HG02763 (cell line): ENCODE data around the gene DCAF7.

Experiments used
- ATAC-seq: cut with Tn5 transposase; IDR thresholded peaks from one replicate; pipeline ENCODE4 v1.9.1; 2021; ENCODE audit warnings: mild to moderate bottlenecking, moderate library complexity; ENCODE audit not compliant: unreplicated experiment

Gene DCAF7

DNA sequence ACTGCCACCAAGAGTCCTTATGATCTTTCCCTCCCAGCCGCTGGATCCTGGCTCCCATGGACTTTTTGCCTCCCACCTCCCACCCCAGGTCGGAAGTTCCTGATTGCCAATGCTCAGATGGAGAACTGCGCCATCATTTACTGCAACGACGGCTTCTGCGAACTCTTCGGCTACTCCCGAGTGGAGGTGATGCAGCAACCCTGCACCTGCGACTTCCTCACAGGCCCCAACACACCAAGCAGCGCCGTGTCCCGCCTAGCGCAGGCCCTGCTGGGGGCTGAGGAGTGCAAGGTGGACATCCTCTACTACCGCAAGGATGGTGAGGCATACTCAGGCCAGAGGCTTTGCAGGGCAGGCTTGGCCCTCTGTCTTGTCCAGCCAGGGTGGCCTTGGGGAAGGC, 26.2 kb upstream of the DCAF7 start:
- ATAC-seq, result no peak

DNA sequence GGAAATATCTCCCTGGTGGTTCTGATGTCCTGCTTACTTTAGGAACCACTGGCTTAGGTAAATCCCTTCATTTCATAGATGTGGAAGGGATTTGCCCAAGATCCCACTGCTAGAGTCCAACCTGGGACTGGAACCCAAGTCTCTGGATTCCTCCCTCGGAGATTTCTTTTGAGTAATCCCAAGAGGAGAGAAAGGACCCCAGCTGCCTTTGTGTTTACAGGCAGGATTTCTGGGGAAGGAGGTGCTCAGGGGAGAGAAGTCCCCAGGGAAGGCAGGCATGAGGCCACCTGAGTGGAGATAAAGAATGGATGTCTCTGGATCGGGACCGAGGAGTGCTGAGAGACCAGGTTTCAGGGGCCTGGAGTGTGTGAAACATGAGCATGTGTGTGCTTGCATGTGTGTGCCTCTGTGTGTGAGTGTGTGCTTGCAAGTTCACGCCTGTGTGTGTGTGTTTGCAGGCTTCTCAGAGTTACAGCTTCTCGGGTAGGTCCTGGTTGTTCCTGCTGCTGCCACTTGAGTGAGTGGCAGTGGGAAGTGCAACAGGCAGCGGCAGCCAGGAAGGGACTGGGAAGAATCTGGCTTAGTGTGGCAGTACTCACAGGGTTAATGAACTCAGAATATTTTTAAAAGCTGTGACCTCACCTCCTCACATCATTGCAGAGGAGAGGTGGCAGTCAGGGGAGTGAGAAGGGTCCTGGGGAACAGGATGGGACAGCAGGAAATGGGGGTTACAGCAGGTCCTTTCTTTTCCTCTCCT, 24.9 kb upstream of the DCAF7 start:
- ATAC-seq, result no peak

DNA sequence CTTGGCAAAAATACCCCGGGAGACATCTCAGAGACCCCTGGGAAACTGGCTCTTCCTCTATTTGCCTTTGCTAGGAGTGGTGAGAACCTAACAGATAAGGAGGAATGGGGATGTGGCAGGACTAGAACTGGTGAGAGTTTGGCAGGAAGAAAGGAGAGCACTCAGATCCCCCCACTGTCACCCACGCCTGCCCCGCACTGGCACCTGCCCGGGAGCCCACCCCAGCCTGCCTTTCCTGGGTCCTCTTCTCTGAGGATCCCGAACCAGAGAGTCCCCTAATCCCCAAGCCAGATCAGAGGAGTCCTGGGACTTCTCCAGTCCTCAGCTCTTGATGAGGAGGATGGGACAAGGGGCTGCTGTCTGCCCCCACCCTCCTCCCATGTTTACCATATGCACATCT, 23.4 kb upstream of the DCAF7 start:
- ATAC-seq, result no peak

DNA sequence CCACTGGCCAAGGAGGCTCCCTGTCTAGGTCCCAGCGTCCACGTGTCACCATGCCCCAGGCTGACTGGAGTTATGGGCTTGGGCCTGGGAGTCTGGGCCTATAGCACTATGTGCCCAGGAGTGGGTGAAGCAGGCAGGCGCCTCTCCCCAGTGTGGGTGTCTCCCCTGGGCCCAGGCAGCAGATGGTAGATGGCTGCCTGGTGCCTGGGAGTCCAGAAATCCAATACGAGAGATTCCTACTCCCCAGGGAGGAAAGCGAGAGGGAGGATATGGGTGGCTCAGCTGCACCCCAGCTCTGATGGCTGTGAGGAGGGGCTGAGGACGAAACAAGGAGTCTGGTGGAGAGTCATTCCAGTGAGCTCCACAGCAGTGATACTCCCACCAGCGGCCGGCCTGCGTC, 22.1 kb upstream of the DCAF7 start:
- no peak for ATAC-seq

DNA sequence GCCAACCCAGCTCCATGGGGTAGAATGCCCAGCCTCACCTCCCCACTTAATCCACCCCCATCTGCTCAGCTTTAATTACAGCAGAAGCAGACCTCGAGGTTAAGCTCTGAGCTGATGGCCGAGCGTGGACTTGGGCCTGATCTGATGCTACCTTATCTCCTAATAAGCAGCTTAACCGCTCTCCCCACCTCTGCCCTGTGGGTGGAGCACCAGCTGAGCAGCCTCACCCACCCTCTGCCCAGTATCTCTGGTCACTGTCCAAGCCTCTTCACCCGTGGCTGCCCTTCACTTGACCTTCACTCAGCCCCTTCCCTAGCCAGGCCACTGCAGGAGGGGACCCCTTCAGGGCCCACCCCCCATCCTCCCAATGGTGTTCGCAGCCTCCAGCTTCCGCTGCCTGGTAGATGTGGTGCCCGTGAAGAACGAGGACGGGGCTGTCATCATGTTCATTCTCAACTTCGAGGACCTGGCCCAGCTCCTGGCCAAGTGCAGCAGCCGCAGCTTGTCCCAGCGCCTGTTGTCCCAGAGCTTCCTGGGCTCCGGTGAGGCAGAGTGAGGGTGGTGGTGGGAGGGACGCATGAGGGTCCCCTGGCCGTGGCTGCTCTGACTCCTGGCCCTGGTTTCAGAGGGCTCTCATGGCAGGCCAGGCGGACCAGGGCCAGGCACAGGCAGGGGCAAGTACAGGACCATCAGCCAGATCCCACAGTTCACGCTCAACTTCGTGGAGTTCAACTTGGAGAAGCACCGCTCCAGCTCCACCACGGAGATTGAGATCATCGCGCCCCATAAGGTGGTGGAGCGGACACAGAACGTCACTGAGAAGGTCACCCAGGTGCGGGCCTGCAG, 20.3 kb upstream of the DCAF7 start:
- no peak for ATAC-seq

DNA sequence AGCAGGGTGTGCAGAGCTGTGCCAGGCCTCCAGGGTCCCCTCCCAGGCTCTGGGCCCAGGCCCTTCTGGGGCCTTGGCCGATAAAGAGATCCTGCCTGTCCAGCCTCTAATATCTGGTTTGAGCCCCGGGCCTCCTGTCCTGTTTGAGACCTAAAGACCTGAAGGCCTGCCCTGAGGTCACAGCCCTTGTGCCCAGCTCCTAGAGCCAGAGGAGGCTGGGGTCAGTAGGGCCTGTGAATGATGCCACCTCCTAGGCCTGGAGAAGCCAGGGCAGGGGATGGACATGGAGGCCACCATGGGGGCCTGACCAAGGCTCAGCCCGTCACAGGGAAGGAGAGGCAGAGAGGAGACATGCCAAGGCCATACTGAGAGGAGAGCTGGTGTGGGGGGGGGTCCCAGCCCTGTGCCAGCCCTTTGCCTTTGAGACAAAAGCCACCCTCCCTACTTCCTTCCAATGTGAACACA, 19.7 kb upstream of the DCAF7 start:
- no peak for ATAC-seq

DNA sequence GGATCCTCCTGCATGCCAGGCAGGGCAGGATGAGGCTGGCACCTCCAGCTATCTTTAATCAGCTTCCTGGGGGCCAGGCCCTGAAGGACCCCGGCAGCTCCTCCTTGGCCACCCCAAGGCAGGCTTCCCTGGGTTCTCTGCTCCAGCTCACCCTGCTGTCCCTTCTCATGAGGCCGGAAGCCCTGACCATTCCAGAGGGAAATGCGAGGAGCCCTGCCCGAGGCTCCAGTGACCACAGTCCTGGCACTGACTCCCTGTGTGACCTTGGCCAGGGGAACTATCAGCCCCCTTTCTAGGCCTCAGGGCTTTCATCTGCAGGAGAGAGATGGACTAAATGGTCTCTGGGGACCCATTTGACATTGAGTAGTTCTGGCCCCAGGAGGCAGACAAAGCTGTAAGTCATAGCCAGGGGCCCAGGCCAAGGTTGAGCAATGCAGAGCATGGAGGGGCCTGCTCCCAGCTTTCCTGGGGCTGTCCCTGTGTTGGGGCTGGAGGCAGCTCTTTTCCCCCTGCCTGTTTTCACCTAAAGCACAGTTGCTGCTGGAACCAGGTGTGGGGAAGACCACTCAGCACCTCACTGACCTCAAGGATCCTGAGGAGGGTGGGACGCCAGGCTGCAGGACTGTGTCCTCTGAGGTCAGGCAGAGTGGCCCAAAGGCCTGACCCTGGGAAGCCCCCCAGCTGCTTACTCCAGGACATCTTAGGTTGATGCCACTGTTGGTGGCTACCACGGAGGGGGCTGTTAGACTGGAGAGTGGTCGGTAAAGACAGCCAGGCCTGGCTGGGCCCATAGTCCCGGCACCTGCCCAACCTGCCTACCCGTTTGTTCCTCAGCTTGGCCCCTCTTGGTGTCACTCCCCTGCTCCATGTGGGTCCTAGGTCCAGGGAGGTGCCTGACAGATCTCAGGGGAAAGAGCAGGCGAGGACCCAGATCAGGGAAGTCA, 19.0 kb upstream of the DCAF7 start:
- no peak for ATAC-seq

DNA sequence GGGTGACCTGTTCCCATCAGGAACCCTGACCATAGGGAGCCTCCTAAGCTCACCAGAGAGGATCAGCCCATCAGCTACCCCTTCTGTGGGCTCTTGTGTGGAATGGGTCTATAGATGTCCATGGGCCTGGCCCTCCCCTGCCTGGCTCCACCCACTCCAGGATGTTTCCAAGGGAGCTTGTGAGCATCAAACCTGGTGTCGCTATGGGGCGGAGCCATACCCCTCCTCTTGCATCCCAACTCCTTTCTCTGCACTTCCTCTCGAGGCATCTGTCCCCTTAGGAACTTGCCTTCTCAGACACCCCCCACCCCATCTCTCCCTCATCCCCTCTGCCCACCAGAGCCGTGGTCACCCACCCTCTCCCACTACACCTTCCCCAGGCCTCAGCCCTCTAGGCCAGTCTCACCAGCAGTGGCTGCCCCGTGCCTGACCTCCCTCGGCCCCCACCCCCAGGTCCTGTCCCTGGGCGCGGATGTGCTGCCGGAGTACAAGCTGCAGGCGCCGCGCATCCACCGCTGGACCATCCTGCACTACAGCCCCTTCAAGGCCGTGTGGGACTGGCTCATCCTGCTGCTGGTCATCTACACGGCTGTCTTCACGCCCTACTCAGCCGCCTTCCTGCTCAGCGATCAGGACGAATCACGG, 16.7 kb upstream of the DCAF7 start:
- ATAC-seq, result no peak

DNA sequence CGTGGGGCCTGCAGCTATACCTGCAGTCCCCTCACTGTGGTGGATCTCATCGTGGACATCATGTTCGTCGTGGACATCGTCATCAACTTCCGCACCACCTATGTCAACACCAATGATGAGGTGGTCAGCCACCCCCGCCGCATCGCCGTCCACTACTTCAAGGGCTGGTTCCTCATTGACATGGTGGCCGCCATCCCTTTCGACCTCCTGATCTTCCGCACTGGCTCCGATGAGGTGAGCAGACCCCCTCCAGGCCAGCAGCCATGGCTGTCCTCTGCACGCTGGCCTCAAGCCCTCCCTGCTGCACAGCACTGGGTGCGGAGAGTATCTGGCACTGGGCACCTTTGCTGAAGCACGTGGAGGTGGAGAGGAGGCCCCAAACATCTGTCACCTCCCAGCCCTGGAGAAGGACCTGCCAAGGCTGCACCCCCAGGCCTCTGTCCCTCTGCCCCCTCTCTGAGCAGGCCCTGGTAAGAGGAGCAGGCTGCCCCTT, 16.2 kb upstream of the DCAF7 start:
- ATAC-seq, result no peak

DNA sequence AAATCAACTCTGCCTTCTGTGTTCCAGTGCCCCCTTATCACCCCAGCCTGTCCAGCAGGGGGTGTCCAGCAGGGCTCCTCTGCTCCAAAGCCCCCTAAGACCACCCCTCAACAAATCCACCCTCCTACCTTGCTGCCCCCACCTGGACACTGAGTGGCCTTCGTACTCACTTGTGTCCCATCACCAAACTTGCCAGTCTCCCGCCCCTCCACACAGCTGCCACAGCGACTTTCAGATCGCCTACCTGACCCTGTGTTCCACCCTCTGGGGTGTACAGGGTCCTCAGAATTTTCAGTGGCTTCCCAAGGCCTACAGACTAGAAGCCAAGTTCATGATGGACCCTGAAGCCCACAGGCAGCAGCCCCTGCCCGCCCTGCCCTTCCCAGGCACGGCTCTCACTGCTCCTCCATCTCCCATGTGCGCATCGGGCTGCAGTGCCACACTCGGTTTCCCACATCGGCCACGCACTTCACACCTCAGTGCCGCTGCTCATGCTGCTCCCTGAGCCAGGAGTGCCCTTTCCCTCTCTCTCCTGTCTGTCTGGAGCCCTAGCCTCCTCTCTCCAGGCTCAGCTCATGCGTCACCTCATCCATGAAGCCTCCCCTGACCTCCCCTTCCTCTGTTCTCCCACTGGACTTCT, 15.3 kb upstream of the DCAF7 start:
- ATAC-seq, result no peak

DNA sequence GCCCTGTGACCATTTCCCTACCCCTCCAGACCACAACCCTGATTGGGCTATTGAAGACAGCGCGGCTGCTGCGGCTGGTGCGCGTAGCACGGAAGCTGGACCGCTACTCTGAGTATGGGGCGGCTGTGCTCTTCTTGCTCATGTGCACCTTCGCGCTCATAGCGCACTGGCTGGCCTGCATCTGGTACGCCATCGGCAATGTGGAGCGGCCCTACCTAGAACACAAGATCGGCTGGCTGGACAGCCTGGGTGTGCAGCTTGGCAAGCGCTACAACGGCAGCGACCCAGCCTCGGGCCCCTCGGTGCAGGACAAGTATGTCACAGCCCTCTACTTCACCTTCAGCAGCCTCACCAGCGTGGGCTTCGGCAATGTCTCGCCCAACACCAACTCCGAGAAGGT, 14.6 kb upstream of the DCAF7 start:
- no peak for ATAC-seq

DNA sequence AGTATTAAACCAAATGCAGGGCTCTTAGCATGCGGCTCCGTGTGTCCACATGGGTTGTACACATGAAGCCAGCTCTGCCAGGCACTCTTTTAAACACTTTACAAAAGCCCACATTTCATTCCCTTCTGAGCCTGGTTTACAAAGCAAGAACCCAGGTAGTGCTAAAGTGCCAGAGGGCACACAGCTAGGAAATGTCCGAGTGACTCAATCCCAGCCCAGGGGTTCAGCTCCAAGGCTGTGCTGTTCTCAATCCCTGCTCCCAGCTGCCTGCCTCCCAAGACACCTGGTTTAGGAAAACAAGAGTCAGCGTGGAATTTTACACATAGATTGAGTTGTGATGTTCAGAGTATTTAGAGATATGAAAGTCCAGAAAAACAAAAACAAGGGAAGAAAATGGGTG, 13.3 kb upstream of the DCAF7 start:
- ATAC-seq, result no peak

DNA sequence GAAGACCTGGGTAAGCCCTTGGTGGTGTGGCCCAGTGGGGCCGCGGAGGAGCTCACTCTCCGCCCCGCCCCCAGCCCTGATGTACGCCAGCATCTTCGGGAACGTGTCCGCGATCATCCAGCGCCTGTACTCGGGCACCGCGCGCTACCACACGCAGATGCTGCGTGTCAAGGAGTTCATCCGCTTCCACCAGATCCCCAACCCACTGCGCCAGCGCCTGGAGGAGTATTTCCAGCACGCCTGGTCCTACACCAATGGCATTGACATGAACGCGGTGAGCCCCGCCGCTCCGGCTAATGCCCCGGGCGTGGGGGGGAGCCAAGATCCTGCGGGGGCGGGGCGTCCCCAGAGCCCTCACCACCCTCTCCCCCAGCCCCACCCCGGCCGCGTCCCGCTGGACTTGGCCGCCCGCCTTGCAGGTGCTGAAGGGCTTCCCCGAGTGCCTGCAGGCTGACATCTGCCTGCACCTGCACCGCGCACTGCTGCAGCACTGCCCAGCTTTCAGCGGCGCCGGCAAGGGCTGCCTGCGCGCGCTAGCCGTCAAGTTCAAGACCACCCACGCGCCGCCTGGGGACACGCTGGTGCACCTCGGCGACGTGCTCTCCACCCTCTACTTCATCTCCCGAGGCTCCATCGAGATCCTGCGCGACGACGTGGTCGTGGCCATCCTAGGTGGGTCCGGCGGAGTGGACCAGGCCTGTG, 12.1 kb upstream of the DCAF7 start:
- no peak for ATAC-seq

DNA sequence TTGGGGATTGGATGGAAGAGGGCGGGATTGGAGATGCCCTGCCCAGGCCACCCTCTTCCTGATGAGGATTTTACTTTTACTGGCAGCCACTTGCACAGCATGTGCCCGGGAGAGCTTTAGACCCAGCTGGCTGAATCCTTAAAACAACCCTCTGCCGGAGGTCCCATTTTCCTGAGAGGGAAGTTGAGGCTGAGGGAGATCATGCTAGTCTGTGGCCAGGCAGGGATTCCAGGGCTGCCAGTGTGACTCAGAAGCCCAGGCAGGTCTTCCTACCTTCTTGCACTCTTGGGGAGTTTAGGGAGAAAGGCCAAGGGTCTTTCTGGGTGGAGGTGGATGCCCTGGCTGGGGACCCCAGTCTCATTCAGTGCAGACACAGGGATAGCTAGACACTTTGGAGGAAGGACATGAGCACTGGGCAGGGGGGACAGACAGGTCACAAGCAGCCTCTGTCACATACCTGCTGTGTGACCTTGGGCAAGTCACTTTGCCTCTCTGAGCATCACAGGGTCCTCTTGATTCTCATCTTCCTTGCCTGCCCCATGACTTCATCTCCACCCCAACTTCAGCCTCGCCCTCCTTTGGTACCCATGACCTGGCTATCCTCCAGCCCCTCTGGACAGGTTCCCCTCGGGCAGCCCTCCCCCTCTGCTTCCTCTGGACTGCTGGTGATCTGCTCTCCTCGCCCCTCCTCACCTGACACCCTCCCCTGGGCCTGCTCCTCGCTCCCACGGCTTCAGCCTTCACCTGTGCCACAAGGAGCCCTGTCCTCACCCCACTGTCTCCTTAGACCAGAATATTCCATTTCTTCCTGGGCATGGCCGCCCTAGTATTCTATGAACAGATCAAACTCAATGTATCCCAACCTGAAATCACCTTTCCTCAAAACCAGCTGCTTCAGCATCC, 11.3 kb upstream of the DCAF7 start:
- no peak for ATAC-seq

DNA sequence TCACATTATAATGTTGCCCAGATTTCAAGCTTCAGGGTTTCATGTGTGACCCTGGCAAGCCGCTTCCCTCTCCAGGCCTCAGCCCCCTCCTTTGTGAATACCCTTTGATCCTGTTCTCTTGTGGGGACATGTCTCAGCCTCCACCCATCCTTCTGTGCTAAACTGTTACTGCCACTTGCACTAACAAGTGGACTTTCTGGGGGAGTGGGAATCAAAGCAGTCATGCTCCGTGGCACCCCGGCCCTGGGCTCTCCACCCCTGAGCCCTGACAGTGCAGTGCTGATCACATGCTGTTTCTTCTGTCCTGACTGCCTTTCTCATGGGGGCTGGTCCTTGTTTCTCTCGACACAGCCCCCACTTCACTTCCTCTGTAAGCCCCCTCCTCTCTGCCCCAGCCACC, 9.7 kb upstream of the DCAF7 start:
- ATAC-seq, result no peak

DNA sequence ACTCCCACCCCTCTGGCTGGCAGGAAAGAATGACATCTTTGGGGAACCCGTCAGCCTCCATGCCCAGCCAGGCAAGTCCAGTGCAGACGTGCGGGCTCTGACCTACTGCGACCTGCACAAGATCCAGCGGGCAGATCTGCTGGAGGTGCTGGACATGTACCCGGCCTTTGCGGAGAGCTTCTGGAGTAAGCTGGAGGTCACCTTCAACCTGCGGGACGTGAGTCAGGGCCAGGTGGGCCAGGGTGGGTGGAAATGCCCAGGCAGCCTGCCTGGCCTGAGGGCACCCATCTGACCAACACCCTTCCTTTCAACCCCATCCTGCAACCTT, 8.1 kb upstream of the DCAF7 start:
- no peak for ATAC-seq

DNA sequence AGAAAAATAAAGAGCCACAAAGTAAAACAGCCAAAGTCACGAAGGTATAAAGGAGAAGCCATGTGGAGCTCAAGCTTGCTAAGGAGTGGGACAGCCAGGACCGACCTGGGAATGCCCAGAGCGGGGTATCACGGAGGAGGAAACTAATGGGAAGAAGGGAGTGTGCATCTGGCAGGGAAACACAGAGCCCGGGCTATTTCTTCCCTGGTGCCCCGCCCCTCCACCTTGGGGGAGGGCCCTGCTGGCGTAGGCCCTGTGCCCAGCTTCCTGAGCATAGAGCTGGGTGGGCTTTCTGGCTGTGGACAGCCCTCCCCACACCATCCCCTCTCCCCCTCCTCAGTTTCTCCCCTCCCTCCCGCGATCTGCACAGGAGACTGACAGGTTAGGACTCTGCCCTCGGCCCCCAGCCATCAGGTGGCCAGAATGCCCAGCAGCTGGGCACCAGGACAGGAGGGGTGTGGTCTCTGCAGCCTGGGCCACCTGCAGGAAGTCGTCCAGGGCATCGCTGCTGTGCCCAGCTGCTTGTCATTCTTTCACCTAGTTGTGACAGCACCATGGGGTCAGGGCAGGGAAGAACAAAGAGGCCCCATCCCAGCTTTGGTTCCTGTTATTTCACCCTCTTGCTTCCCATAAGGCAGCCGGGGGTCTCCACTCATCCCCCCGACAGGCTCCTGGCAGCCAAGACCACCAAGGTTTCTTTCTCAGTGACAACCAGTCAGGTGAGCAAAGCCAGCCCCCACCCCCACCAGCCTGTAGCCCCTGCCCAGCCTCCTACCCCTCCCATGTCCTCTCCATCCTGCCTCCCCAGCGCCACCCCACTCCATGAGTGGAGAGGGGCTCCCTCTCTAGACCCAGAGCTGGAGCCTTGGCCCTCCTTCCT, 7.1 kb upstream of the DCAF7 start:
- no peak for ATAC-seq
